ENCODE data around the gene TRIM44. TPM values are rescaled to one million over a fixed set of nuclear protein-coding genes. Genes with fewer than 3 reads are reported as not detected.

The TRIM44 gene
- total RNA-seq, 4 donors from 2014 or later = 24.6 to 54.2 (median 35.8) TPM

DNA sequence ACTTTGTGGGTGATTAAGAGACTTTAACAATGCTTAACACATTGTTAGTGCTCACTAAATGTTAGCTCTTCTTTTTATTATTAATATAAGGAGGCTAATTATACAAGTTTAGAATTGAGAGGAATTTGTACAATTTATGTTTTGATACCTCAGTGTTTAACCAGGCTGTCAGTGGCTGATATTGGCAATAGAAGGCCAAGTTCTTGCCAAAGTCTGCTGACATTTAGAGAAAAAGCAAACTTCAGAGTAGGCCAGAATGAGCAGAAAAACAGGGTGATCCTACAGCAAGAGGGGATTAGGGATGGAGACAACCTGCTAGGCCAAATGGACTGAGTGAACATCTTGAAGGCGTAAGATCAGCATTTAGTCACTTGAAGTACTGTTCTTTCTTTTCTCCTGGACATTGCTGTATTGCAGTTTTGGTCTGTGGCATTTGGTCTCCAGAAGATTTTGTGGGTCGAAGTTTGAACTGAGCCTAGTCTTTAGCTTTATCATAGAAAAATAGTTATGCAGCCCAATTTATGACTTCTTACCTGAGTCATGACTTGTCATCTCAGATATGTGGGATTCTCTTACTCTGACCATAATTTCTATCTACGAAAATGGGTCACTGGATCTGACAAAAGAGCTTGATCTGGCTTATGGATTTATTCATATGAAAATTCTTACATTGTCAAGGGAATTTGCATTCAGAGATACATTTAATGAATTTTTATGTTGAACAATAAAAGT, 9.0 kb downstream of the TRIM44 start:
- TF ChIP-seq POLR2A (IDR thresholded peaks at IDR 0.05) = no peak
- WGBS, 2 donors = 97 to 98% methylated on average over 3 of the region's 3 CpGs
- intact Hi-C loops (cut with DNase I) = no loop called here
- DNase-seq = no peak
- H3K4me3 ChIP-seq (replicated peaks in 1 of 3) = no peak overlapping the region
- H3K27ac ChIP-seq = no peak overlapping the region
- H3K4me1 ChIP-seq = peaks cover 0 to 9% of the 10 kb centered on the region in 2 donors
- no peaks in the 10 kb centered on the region for H3K27me3 ChIP-seq
- H3K9me3 ChIP-seq = no peaks in the 10 kb centered on the region
- no peaks in the 10 kb centered on the region for H3K36me3 ChIP-seq

DNA sequence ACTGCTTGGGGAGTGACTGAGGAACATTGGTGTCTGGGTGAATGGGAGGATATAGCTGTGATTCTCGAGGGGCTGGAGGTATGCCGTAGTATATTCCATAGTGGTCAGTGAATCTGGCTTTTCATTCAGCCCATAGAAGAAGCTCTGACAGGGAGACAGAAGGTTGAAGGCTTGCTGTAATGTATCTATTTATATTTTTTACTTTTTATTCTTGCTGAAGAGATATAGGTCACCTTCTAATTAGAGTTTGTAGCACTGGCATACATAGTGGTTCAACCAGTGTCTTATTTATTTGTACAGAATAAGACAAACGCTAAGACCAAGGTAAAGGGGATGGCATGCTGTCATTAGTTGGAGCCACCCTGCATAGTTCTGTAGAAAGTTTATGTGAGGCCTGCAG, 10.0 kb downstream of the TRIM44 start:
- intact Hi-C loops (cut with DNase I) = no loop called here
- Histone ChIP-seq H3K36me3 (no peaks in the 10 kb centered on the region), H3K27ac (no peak overlapping the region), H3K4me1 (peaks cover 0 to 11% of the 10 kb centered on the region in 2 donors), H3K4me3 (replicated peaks in 1 of 3) (no peak overlapping the region), H3K9me3 (no peaks in the 10 kb centered on the region), H3K27me3 (no peaks in the 10 kb centered on the region)
- no peak for DNase-seq
- 85 to 86% methylated on average over 3 of the region's 3 CpGs for WGBS, 2 donors
- TF ChIP-seq CTCF (IDR thresholded peaks at IDR 0.05) (no peak), POLR2A (IDR thresholded peaks at IDR 0.05) (no peak)

- WGBS, 2 donors = 80 to 88% methylated on average over 1 of the region's 1 CpG
- intact Hi-C loops (cut with DNase I) = no loop called here
- DNase-seq = no peak
- TF ChIP-seq CTCF (IDR thresholded peaks at IDR 0.05) (no peak), POLR2A (IDR thresholded peaks at IDR 0.05) (no peak)
- no peak overlapping the region for H3K27ac ChIP-seq
- peaks cover 0 to 11% of the 10 kb centered on the region in 2 donors for H3K4me1 ChIP-seq
- no peaks in the 10 kb centered on the region for H3K9me3 ChIP-seq
- H3K27me3 ChIP-seq = no peaks in the 10 kb centered on the region
- no peak overlapping the region for H3K4me3 ChIP-seq (replicated peaks in 1 of 3)
- H3K36me3 ChIP-seq = no peaks in the 10 kb centered on the region
Observed at GRCh38 chr11:35675901-35676610, 13.5 kb downstream of the TRIM44 start.

GRCh38 chr11:35676611-35676965, 14.0 kb downstream of the TRIM44 start:
- intact Hi-C loops (cut with DNase I) = no loop called here
- H3K27ac ChIP-seq = no peak overlapping the region
- 96 to 97% methylated on average over 1 of the region's 1 CpG for WGBS, 2 donors
- TF ChIP-seq POLR2A (IDR thresholded peaks at IDR 0.05) = no peak
- TF ChIP-seq CTCF (IDR thresholded peaks at IDR 0.05) = no peak
- no peaks in the 10 kb centered on the region for H3K27me3 ChIP-seq
- no peaks in the 10 kb centered on the region for H3K36me3 ChIP-seq
- no peak for DNase-seq
- H3K4me1 ChIP-seq = peaks cover 0 to 11% of the 10 kb centered on the region in 2 donors
- H3K4me3 ChIP-seq (replicated peaks in 1 of 3) = no peak overlapping the region
- no peaks in the 10 kb centered on the region for H3K9me3 ChIP-seq

- no peaks in the 10 kb centered on the region for H3K9me3 ChIP-seq
- WGBS, 2 donors = 100% methylated on average over 1 of the region's 1 CpG
- peaks cover 0 to 19% of the 10 kb centered on the region in 2 donors for H3K4me1 ChIP-seq
- no peak for DNase-seq
- TF ChIP-seq CTCF (IDR thresholded peaks at IDR 0.05) (no peak), POLR2A (IDR thresholded peaks at IDR 0.05) (no peak)
- intact Hi-C loops (cut with DNase I) = no loop called here
- no peaks in the 10 kb centered on the region for H3K36me3 ChIP-seq
- H3K4me3 ChIP-seq (replicated peaks in 1 of 3) = no peak overlapping the region
- no peaks in the 10 kb centered on the region for H3K27me3 ChIP-seq
- no peak overlapping the region for H3K27ac ChIP-seq
Observed at GRCh38 chr11:35677904-35678303, 15.3 kb downstream of the TRIM44 start.

Data from thyroid gland (tissue), 4 donors.